GM21367 (cell line): ENCODE measurements around the gene EXD3.

Source experiments
- ATAC-seq: cut with Tn5 transposase; IDR thresholded peaks from one replicate; pipeline ENCODE4 v1.9.1; 2021; ENCODE audit not compliant: unreplicated experiment

Gene EXD3

DNA sequence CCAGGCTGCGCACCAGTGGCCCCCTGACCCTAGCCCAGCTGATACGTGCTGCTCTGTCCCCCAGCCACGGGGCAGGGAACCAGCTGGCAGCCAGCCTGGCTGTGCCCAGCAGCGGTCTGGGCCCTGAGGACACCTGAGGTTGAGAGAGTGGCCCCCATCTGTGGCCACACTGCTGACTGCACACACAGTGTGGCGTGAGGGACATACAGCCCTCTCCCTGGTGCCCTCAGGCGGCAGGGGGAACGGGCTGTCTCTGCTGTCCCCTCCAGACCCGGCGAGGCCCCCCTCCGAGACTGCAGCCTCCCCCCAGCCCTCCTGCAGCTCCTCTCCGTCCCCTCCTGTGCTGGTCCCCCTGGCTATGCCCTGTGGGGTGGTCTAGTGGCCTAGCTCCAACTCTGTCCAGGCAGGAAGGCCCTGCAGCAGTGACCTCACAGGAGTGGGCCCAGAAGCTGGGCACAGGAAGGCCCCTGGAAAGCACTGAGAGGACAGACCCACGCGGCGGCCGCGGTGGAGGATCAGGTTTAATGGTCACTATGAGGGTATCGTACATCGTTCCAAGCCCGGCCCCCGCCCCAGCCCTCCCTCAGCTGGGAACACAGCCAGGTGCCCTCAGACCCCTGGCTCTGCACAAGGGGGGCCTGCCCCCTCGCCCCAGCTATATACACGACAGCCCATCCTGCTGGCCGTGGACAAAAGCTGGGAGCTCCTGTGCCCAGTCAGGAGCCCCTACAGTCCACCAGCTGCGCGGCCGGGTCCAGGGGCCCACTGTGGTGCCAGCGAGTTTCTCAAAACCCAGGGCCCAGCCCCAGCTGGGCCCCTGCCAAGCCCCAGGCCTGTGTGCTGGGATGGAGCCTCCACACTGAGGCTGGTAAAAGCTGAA is 25.0 kb upstream of the EXD3 start:
- no peak for ATAC-seq

DNA sequence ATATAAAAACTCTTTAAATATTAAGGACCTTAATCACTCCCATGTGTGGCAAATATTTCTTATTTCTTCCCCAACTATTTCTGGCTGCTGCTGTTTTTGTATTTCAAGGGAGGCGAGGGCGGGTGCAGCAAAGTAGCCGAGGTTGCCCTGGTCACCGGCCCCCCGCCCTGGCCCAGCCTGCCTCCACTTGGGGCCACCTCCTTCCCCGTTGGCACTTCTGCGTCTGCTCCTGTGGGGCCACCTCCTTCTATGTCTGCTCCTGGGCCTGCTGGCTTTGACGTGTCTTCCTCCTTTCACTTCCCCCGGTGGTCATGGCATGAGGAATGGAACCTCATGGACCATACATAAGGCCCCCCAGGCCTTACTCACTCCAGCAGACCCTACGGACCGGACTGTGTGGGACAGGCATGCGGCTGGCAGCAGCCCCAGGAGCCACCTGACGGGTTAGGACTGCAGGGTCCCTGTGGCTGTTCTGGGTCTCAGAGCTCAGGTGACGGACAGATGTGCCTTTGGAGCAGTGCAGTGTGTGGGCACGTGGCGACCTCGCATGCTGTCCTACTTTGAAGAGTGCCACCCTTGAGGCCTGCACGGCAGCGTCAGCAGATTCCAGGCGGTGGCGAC is 24.0 kb upstream of the EXD3 start:
- no peak for ATAC-seq

DNA sequence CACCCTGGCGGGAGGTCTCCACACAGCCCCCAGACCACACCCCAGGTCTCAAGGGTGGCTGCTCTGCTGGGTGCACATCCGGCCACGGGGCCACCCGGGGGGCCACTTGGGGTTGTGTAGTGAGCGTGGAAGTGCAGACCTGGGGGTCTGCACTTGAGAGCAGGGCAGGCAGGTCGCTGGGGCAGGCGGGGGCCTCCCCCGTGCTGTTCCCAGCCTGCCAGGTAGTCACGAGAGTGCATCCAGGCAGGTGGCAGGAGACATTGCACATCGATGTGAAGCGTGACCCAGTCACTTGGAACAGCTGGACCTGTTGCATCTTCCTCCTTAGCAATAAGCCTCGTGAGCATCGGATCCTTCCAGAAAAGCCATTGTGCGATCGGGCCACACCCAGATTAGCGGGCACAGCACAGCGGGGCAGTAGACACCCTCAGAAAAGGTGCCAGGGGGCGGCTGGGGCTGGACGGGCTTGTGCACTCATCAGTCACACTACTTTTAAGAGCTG is 23.0 kb upstream of the EXD3 start:
- ATAC-seq: no peak

DNA sequence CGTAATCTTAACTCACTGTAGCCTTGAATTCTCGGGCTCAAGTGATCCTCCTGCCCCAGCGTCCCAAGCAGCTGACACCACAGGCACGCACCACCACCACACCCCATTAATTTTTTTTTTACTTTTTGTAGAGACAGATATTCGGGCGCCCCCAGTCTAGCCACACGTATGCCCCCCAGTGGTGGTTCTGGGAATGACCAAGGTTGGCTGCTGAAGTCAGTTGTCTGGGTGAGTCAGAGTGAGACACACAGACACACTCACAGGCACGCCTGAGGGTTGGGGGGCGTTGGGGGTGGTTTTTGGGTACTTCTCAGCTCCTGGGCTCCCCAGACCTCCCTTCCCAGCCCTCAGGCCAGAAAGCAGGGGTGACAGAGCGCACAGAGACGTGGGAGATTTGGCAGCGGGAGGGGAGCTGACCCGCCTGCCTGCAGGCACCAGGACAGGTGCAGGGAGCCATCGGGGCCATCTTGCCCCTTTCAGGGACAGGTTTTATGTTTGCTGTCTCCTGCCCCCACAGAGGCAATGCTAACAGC is 22.4 kb upstream of the EXD3 start:
- ATAC-seq: peak; percentile 51

DNA sequence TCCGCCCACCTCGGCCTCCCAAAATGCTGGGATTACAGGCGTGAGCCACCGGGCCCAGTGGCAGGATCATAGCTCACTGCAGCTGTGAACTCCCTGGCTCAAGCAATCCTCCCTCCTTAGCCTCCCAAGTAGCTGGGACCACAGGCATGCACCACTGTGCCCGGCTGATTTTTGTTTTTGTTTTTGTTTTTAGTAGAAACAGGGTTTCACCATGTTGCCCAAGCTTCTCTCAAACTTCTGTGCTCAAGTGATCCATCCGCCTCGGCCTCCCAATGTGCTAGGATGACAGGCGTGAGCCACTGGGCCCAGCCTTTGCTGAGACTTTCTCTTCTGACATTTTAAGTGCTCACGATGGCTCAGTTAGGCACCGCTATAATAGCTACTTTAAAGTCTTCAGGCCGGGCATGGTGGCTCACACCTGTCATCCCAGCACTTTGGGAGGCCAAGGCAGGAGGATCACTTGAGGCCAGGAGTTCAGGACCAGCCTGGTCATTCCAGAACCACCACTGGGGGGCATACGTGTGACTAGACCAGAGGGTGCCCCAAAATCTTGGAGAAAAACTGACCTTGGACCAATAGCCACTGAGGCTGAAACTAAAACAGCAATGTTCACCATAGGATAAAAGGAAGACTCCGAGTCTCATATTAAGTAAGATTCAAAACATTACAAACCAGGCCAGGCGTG is 21.3 kb upstream of the EXD3 start:
- no peak for ATAC-seq

DNA sequence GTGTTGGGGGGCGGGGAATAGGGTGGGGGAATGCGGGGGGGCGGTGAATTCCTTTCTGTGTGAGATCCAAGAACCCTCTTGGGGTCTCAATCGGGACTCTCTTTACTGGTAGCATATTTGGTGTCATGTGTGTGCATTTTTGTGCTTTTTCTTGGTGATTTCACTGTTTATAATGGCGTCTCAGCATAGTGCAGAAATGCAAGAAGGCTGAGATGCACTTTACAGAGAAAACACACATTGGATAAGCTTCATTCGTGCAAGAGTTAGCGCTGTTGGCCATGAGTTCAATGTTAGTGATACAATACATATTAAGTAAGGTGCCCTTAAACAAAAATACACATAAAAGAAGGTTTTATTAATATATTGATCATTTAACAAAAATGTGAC is 19.0 kb upstream of the EXD3 start:
- ATAC-seq: no peak

DNA sequence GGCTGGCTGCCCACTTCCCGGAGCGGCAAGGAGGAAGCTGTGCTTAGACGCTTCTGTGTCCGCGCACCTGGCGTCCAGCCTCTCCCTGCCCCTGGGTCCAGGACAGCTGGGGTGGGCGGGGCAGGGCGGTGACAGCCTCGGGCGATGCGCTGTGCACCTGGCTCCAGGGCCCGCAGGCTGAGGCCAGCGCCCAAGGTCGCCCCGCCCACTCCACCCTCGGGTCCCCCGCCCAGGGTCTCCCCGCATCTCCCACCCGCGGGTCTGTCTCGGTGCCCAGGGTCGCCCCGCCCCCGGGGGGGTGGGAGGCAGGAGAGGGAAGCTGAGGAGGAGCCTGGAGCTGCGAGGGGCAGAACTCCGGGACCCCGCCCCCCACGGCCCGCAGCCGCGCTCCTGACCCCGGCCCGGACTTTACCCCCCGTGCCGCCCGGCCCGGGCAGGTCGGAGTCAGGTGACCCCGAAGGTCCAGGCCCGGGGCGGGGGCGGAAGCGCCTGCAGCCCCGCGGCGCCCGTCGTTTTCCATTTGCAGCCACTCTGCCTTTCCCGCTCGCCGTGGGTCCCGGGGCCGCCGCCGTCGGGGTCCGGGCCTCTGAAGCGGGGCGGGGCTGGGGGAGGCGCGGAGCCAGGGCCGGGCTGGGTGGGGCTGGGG is 18.4 kb upstream of the EXD3 start, which contains the start of gene ENTPD8:
ENTPD8 (minus strand) TSS at position 69 of the 646 bp plus-strand sequence. CDS start 3,072 bp downstream, outside the sequence.
- ATAC-seq: no peak

DNA sequence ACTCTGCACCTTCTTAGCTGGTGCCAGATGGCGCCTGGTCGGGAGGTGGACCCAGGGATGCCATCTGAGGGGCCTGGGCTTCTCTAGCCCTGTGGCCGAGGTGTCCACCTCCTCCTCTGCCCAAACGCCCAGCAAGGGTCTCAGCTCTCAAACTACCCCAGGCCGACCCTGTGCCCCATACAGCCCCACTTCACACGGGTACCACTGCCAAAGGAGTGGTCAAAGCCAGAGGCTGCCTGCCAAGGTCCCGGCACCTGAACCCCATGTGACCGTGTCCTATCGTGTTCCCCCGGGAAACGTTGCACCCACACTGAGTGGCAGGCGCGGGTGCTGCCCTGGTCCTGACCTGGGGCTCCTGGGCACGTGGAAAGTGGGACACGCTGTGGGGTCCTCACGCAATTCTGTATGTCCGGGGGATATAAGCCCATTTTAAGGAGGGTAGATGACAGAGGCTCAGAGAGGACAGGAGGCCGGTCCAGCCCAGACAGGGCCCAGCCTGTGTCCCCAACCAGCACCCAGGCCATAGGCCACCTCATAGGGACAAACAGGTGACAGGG is 16.3 kb upstream of the EXD3 start:
- ATAC-seq: no peak

DNA sequence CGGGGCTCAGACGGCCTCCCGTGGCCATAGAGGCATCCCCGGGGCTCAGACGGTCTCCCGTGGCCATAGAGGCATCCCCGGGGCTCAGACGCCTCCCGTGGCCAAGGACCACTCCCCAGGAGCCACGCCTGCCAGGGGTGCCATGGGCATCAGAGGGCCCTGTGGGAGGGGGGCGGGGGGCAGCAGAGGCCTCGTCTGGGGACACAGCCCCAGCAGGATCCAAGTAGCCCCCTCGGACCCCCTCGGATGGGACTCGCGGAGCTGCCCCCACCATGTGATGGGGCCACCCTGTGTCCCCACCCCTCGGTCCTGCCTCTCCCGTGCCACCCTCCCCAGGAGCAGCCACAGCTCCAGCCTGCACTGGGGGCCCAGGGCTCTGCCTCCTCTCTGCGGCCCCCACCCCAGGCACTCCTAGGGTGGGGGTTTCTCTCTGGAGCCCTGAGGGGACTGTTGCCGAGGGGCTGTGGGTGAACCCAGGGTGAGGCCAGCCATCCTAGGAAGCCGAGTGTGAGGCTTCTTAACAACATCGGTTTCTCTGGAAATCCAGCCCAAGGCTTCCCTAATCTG is 15.7 kb upstream of the EXD3 start:
- no peak for ATAC-seq

DNA sequence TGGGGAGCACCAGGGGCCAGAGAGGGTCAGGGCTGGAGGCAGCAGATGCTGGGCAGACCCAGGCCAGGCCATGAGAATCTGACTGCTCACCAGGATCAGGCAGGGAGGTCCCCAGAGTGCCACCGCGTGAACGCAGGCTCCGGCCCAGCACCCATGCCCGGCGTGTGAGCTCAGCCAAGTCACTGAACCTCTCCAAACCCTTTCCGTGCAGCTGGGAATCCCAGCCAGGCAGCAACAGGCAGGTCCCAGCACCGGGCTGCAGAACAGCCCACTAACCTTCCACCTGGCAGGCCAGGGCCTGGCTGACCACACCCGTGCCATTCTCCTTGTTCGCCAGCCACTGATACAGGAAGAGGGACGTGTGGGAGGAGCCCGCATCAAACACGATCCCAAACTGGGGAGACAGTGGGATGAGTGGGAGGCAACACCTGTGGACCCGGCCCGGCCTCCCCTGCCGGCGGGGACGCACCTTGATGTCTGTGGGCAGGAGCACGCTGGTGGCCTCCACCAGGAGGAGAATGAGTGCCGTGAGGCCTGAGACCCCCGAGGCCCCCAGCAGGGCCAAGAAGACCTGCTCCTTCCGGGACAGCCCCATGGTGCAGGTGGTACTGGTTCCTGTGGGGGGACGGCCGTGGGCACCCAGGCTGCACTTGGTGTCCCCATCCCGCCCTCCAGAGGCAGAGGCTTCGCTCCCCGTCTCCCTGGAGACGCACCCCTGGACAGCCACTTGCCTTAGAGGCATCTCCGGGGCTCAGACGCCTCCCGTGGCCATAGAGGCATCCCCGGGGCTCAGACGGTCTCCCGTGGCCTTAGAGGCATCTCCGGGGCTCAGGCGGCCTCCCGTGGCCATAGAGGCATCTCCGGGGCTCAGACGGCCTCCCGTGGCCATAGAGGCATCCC is 15.0 kb upstream of the EXD3 start:
- no peak for ATAC-seq

DNA sequence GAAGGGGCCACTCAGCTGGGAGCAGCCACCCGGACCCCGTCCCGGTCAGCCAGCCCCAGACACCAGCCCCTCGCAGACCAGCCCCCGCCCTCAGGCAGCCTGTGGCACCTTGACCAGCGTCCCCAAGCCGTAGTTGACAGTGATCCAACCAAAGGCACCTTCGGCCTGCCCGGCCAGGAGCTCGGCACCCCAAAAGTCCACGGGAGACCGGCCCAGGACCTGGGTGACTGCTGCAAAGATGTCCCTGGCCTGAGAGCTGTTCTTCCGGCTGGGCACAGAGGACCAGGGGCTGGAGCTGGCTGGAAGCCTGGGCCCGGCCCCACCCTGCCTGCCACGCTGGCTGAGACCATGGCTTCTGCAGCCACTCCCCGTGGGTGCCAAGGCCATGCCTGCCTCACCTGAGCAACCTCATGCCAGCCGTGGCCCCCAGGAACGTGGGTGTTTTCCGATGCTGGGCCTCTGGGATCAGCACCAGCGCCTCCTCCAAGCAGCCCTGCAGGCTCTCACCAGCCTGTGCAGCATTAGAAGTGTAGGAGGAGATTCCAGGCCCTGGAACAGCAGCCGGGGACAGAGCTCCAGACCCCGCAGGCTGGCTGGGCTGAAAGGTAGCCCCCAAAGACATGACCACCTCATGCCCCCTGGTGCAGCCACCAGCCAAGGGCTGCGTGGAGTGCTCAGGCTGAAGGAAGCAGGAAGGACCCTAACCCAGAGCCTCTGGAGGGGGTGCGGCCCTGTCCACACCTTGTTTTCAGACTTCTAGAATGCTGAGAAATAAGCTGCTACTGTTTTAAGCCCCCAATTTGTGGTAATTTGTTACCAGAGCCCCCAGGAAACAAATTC is 14.0 kb upstream of the EXD3 start:
- no peak for ATAC-seq

DNA sequence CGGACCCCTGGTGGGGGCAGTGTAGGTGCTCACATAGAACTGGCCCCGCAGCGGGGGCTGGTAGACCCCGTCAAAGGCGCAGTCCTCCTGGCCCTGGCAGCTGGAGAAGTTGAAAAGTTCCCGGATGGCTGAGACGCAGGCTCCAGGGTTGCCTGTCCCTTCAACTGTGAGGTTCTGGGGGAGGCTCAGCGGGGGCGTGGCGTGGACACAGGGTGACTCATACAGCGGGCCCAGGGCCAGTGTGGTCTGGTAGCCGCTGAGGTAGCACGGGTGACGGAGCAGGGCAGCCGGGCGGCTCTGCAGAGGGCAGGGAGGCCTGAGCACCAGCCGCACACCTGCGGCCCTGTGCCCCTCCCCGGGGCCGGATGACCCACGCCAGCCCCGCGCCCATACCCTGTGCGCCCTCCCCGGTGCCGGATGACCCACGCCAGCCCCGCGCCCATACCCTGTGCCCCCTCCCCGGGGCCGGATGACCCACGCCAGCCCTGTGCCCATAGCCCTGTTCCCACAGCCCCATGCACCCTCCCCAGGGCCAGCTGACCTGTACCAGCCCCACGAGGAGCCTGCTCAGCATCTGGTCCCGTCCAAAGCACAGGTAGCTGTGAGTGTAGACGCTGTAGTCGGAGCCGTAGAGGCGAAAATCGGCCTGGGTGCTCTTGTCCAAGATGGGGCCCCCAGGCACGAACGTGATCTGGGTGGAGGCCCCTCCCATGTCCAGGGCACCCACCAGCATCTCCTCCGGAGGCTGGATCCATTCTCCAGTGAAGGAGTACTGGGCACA is 13.2 kb upstream of the EXD3 start:
- no peak for ATAC-seq

DNA sequence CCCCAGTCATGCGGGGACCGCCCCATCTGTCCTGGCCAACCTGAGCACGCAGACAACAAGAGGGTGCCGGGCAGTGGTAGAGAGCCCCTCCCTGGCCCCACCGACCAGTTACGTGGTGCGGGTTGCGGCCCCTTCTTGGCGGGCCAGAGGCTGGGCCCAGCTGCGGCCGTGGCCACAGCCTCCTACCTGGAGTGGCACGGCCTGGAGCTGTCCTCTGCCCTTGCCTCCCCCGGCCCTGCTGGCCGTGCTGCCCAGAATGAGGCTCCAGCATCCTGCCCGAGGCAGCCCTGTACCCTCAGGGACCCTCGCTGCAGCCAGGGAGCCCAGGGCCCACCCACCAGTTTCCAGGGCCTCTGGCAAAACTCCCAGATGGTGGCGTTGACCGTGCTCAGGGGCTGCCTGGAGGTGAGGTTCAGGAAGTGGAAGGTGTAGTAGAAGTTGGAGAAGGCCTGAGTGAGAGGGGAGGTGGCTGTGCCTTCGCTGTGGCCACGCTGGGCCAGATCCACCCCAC is 12.5 kb upstream of the EXD3 start:
- no peak for ATAC-seq

DNA sequence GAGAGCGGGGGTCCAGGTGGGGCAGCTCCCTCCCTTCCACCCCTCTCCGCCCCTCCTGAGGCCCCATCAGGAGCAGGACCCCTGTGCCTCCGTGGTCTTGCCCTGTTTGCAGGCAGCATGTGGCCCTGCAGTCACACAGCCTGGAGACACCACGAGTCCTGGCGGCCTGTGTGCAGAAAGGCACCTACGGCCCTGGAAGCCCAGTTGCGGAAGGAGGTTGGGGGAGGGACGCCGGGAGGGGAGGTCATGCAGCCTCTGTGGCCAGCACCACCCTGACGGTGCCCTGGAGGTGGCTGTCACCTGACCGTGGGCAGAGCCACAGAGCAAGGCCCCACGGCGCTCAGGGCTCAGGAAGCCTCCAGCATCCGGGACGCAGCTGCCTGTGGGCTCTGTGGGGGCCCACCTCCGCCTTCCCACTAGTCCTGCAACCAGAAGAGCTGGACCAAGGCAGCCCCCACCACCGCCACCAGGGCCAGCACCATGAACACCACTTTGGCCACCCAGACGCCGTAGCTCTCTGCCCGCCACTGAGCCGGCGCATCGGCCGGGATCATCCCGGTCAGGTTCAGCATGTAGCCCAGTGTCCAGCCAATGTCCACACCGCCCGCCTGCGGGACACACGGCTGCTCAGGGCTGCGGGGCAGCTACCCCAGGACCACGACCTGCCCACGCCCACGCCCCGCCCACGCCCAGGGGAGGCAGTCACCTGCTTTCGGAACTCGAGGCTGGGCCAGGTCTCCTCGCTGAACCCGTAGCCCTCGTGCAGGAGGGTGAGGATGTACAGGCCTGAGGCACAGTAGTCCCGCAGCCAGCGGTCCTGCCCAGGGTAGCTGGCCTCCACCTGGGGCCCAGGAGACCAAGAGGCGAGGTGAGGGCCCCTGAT is 11.8 kb upstream of the EXD3 start:
- no peak for ATAC-seq

DNA sequence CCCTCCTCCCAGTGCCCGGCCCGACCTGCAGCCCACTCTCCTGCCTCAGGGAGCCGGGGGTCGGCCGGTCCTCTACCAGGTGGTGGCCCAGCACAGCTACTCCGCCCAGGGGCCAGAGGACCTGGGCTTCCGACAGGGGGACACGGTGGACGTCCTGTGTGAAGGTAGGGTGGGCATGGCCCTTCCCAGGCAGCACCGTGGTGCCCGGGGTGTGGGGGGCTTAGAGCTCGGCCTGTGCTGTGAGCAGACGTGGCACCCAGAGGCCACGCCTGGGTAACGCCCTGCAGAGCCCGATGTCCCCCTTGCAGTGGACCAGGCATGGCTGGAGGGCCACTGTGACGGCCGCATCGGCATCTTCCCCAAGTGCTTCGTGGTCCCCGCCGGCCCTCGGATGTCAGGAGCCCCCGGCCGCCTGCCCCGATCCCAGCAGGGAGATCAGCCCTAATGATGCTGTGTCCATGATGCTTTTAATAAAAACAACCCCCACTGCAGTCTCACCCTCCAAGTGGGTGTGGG is 11.0 kb upstream of the EXD3 start:
- ATAC-seq: no peak

DNA sequence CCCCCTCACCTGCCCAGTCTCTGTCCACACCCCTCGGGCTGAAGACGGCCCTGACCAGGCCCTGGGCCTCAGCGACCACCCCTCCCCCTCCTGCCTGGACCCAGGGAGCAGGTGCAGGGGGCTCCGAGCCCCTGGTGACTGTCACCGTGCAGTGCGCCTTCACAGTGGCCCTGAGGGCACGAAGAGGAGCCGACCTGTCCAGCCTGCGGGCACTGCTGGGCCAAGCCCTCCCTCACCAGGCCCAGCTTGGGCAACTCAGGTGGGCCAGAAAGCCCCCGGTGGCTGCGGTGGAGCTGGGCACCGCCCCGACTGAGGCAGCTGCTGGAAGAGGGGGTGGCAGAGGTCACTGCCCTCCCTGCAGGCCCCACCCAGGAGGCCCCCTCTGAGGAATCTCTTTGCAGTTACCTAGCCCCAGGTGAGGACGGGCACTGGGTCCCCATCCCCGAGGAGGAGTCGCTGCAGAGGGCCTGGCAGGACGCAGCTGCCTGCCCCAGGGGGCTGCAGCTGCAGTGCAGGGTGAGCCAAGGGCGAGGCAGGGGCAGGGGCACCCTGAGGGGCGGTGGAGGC is 10.5 kb upstream of the EXD3 start:
- no peak for ATAC-seq
